H1 (cell line): ENCODE measurements around the gene BSG. TPM values are rescaled to one million over a fixed set of nuclear protein-coding genes. Genes with fewer than 3 reads are reported as not detected.

ENCODE experiments used
- CTCF ChIA-PET: fragments of 300-600 bp; sonication (Branson Sonifier 250); formaldehyde crosslinking; loops from one replicate; lab custom pipeline; 2021; ENCODE audit not compliant: partially characterized antibody; lab: Charles Lee
- POLR2A ChIA-PET: fragments of 300-600 bp; sonication (Branson Sonifier 250); formaldehyde crosslinking; loops from one replicate; lab custom pipeline; 2021; ENCODE audit warnings: inconsistent platforms; ENCODE audit not compliant: partially characterized antibody; lab: Charles Lee
- DNase-seq, 2 experiments: peaks; one replicate each; pipeline versions ENCODE4 v3.0.0 to v3.0.0-alpha.2; 2010 to 2022; ENCODE audit warnings: low spot score in 2 of 2, low read depth in 1 of 2, mixed read lengths in 1 of 2
- FAIRE-seq: peaks from 2 replicates; lab custom pipeline; 2011; peaks lifted over from hg19 to GRCh38; lab: Jason Lieb, UNC
- H2AFZ ChIP-seq: 2 replicates; pipeline ENCODE4 v1.8.1; 2012; ENCODE audit warnings: low read length, inconsistent platforms
- H2AK5ac ChIP-seq: 2 replicates; pipeline ENCODE4 v1.6.1; 2013; ENCODE audit warnings: low read depth, low read length
- H2BK120ac ChIP-seq: replicated peaks from 2 replicates; pipeline ENCODE3; 2013; ENCODE audit warnings: low read depth, low read length, inconsistent platforms
- H2BK12ac ChIP-seq: 2 replicates; pipeline ENCODE4 v1.6.1; 2013; ENCODE audit warnings: low read depth, low read length
- H2BK15ac ChIP-seq: 2 replicates; pipeline ENCODE4 v1.6.1; 2013; ENCODE audit warnings: low read length
- H2BK20ac ChIP-seq: 2 replicates; pipeline ENCODE4 v1.6.1; 2013; ENCODE audit warnings: low read length
- H2BK5ac ChIP-seq: 2 replicates; pipeline ENCODE4 v1.6.1; 2013; ENCODE audit warnings: low read depth, low read length
- H3K14ac ChIP-seq: 2 replicates; pipeline ENCODE4 v1.6.1; 2013; ENCODE audit warnings: inconsistent platforms; ENCODE audit not compliant: insufficient read length
- H3K18ac ChIP-seq: 2 replicates; pipeline ENCODE4 v1.6.1; 2013; ENCODE audit warnings: low read length; ENCODE audit errors: extremely low read depth
- H3K23ac ChIP-seq: 2 replicates; pipeline ENCODE4 v1.6.1; 2013; ENCODE audit warnings: inconsistent platforms; ENCODE audit not compliant: insufficient read length
- H3K23me2 ChIP-seq: 2 replicates; pipeline ENCODE4 v1.6.1; 2013; ENCODE audit warnings: low read depth, low read length
- H3K27ac ChIP-seq: 2 replicates; pipeline ENCODE4 v1.6.1; 2011; ENCODE audit warnings: low read depth, low read length, inconsistent platforms
- H3K27me3 ChIP-seq, 4 experiments: replicated peaks in 1 of 4; 1 replicate in 1 of 4; 2 replicates in 3 of 4; pipeline versions ENCODE4 v1.6.1 to v1.8.1; 2011 to 2013; ENCODE audit warnings: low read length in 3 of 4, mild to moderate bottlenecking in 3 of 4, inconsistent platforms in 2 of 4, mixed read lengths in 2 of 4, moderate library complexity in 1 of 4; ENCODE audit not compliant: control insufficient read depth in 3 of 4, insufficient read depth in 3 of 4; ENCODE audit errors: extremely low read depth in 1 of 4
- H3K36me3 ChIP-seq, 4 experiments: 2 replicates each; pipeline versions ENCODE4 v1.6.1 to v1.8.1; 2011 to 2013; ENCODE audit warnings: mild to moderate bottlenecking in 4 of 4, low read length in 3 of 4, moderate library complexity in 2 of 4, control low read depth in 1 of 4, inconsistent platforms in 1 of 4; ENCODE audit not compliant: insufficient read depth in 4 of 4, control insufficient read depth in 2 of 4
- H3K4ac ChIP-seq: replicated peaks from 2 replicates; pipeline ENCODE3; 2013; ENCODE audit warnings: low read length, low read depth, mixed read lengths, inconsistent platforms; ENCODE audit not compliant: insufficient read length
- H3K4me1 ChIP-seq, 4 experiments: replicated peaks in 1 of 4; 1 replicate in 1 of 4; 2 replicates in 3 of 4; pipeline versions ENCODE4 v1.6.1 to v1.8.1; 2011 to 2013; ENCODE audit warnings: low read length in 3 of 4, inconsistent platforms in 2 of 4, mixed read lengths in 1 of 4; ENCODE audit not compliant: insufficient read depth in 4 of 4, control insufficient read depth in 3 of 4
- H3K4me2 ChIP-seq, 2 experiments: 2 replicates each; pipeline versions ENCODE4 v1.6.1 to v1.8.1; 2011 to 2013; ENCODE audit warnings: low read depth in 2 of 2, low read length in 2 of 2, control low read depth in 1 of 2, inconsistent platforms in 1 of 2, mild to moderate bottlenecking in 1 of 2; ENCODE audit not compliant: insufficient read depth in 1 of 2
- H3K4me3 ChIP-seq, 4 experiments: fragments of 200-600, 300-600 bp in 1 of 4; sonication (generic), shearing (Covaris generic), sonication (Bioruptor Twin) in 1 of 4; 2 replicates each; pipeline versions ENCODE4 v1.5.1 to v1.8.1; 2011 to 2016; ENCODE audit warnings: low read length in 4 of 4, low read depth in 3 of 4, control low read depth in 2 of 4, inconsistent platforms in 2 of 4, mild to moderate bottlenecking in 2 of 4, mixed read lengths in 1 of 4, moderate library complexity in 1 of 4; ENCODE audit not compliant: insufficient read depth in 2 of 4; ENCODE audit errors: extremely low read depth in 1 of 4
- H3K56ac ChIP-seq: replicated peaks from 2 replicates; pipeline ENCODE3; 2013; ENCODE audit warnings: low read depth, mild to moderate bottlenecking, mixed read lengths, low read length, inconsistent platforms; ENCODE audit not compliant: insufficient read length
- H3K79me1 ChIP-seq: 2 replicates; pipeline ENCODE4 v1.6.1; 2013; ENCODE audit warnings: low read depth, low read length, control low read depth
- H3K79me2 ChIP-seq, 2 experiments: 2 replicates each; pipeline versions ENCODE4 v1.6.1 to v1.8.1; 2012 to 2013; ENCODE audit warnings: low read length in 2 of 2, mild to moderate bottlenecking in 2 of 2, inconsistent platforms in 1 of 2; ENCODE audit not compliant: insufficient read depth in 2 of 2, control insufficient read depth in 1 of 2
- H3K9ac ChIP-seq, 4 experiments: replicated peaks in 1 of 4; 1 replicate in 1 of 4; 2 replicates in 3 of 4; pipeline versions ENCODE4 v1.6.1 to v1.8.1; 2011 to 2013; ENCODE audit warnings: low read depth in 3 of 4, low read length in 3 of 4, control low read depth in 2 of 4, mild to moderate bottlenecking in 2 of 4, moderate library complexity in 2 of 4, inconsistent platforms in 1 of 4; ENCODE audit errors: extremely low read depth in 1 of 4
- H3K9me3 ChIP-seq, 2 experiments: 2 replicates each; pipeline versions ENCODE4 v1.6.1 to v1.8.1; 2012 to 2013; ENCODE audit warnings: mild to moderate bottlenecking in 2 of 2, moderate library complexity in 2 of 2, control low read depth in 1 of 2, inconsistent platforms in 1 of 2, low read depth in 1 of 2, low read length in 1 of 2, mixed read lengths in 1 of 2; ENCODE audit not compliant: insufficient read depth in 2 of 2
- H4K20me1 ChIP-seq, 2 experiments: replicated peaks in 1 of 2; 2 replicates each; pipeline versions ENCODE3 to v1.8.1; 2011 to 2013; ENCODE audit warnings: inconsistent platforms in 2 of 2, low read length in 2 of 2, mild to moderate bottlenecking in 1 of 2; ENCODE audit not compliant: insufficient read depth in 2 of 2, control insufficient read depth in 1 of 2
- H4K5ac ChIP-seq: 2 replicates; pipeline ENCODE4 v1.6.1; 2013; ENCODE audit warnings: low read length, low read depth, mixed read lengths, inconsistent platforms; ENCODE audit not compliant: insufficient read length
- H4K8ac ChIP-seq: 2 replicates; pipeline ENCODE4 v1.8.0; 2013; ENCODE audit warnings: mild to moderate bottlenecking, moderate library complexity, low read length, inconsistent platforms; ENCODE audit not compliant: insufficient read depth; ENCODE audit errors: extremely low read depth
- H4K91ac ChIP-seq: replicated peaks from 2 replicates; pipeline ENCODE3; 2013; ENCODE audit warnings: low read length, mixed read lengths, inconsistent platforms; ENCODE audit not compliant: insufficient read length
- CBX8 ChIP-seq: fragments of 300-800, 300-1000 bp; sonication (generic); IDR thresholded peaks from 2 replicates; pipeline ENCODE4 v1.7.1; 2016; ENCODE audit warnings: low read depth, low read length, borderline replicate concordance
- CHD1 ChIP-seq: IDR thresholded peaks from 2 replicates; pipeline ENCODE4 v1.6.1; 2012; ENCODE audit warnings: low read depth, low read length, improper control_type of control experiment
- EP300 ChIP-seq, 2 experiments: IDR thresholded peaks; 1 replicate in 1 of 2; 2 replicates in 1 of 2; pipeline ENCODE4 v1.6.1; 2011 to 2012; ENCODE audit warnings: low read depth in 2 of 2, low read length in 2 of 2, mild to moderate bottlenecking in 2 of 2, borderline replicate concordance in 1 of 2, inconsistent platforms in 1 of 2, moderate library complexity in 1 of 2
- KDM4A ChIP-seq: IDR thresholded peaks from one replicate; pipeline ENCODE4 v1.7.1; 2012; ENCODE audit warnings: low read depth, mild to moderate bottlenecking, moderate library complexity, low read length, inconsistent platforms; ENCODE audit not compliant: severe bottlenecking
- MAFK ChIP-seq: IDR thresholded peaks from 2 replicates; pipeline ENCODE4 v1.6.1; 2012; ENCODE audit warnings: low read depth, mild to moderate bottlenecking, improper control_type of control experiment, low read length
- NRF1 ChIP-seq: IDR thresholded peaks from 2 replicates; pipeline ENCODE4 v1.6.1; 2011; ENCODE audit warnings: mild to moderate bottlenecking, low read depth, low read length, improper control_type of control experiment
- POLR2AphosphoS5 ChIP-seq: IDR thresholded peaks from 2 replicates; pipeline ENCODE4 v1.6.1; 2011; ENCODE audit warnings: low read depth, low read length
- RAD21 ChIP-seq, 2 experiments: IDR thresholded peaks in 1 of 2; conservative IDR thresholded peaks in 1 of 2; 2 replicates each; pipeline ENCODE4 v1.6.1; 2011; ENCODE audit warnings: low read depth in 2 of 2, low read length in 2 of 2, improper control_type of control experiment in 1 of 2, inconsistent platforms in 1 of 2, mild to moderate bottlenecking in 1 of 2, moderate library complexity in 1 of 2
- RXRA ChIP-seq: IDR thresholded peaks from 2 replicates; pipeline ENCODE4 v1.6.1; 2011; ENCODE audit warnings: low read depth, mild to moderate bottlenecking, low read length, moderate library complexity; ENCODE audit not compliant: insufficient read depth
- SIX5 ChIP-seq: IDR thresholded peaks from 2 replicates; pipeline ENCODE4 v1.6.1; 2011; ENCODE audit warnings: mild to moderate bottlenecking, low read depth, low read length
- TCF12 ChIP-seq: IDR thresholded peaks from 2 replicates; pipeline ENCODE4 v1.6.1; 2011; ENCODE audit warnings: low read depth, mild to moderate bottlenecking, low read length
- ZNF274 ChIP-seq: IDR thresholded peaks from 2 replicates; pipeline ENCODE4 v1.7.0; 2012; ENCODE audit warnings: low read length, borderline replicate concordance; ENCODE audit errors: extremely low read depth
- WGBS, 2 experiments: shearing (Covaris generic) in 1 of 2; methylation state at CpG; one replicate each; pipeline versions ENCODE4 v1.1.6 to v1.1.7; 2013 to 2015; ENCODE audit warnings: low lambda C conversion rate in 2 of 2, mixed read lengths in 2 of 2, inconsistent platforms in 1 of 2, low coverage in 1 of 2, missing lambda C conversion rate in 1 of 2; ENCODE audit not compliant: insufficient replicate concordance in 2 of 2, insufficient coverage in 1 of 2, insufficient read length in 1 of 2; ENCODE audit errors: extremely low coverage in 1 of 2, missing lambda C conversion rate in 1 of 2; 5-methylcytosine and 5-hydroxymethylcytosine counted together
- polyA plus RNA-seq, 7 experiments: library from polyadenylated mRNA; depleted of rRNA in 3 of 7; stranded (reverse) in 5 of 7; unstranded in 2 of 7; fragments of >200 nt in 5 of 7; fragments of 200-250 nt in 2 of 7; gene quantifications; 1 replicate in 5 of 7; 2 replicates in 1 of 7; 4 replicates in 1 of 7; pipeline versions ENCODE4 v1.2.1 to v1.2.3, GENCODE V29; 2011 to 2013; ENCODE audit warnings: missing spikeins in 2 of 7, mixed read lengths in 2 of 7
- total RNA-seq: library from RNA; stranded (reverse); fragmentation: NEBNext Ultra II Directional; extraction: Animal tissue kit (Norgen Biotek cat#: 25700); gene quantifications from 2 replicates; pipeline ENCODE4 v1.2.1, GENCODE V29; 2021

BSG gene
- total and polyA plus RNA-seq, 2 of the 8 experiments (the other 6 are each of a cell fraction or from before 2014, with no cell fraction given), result 726 to 1,055 TPM

DNA sequence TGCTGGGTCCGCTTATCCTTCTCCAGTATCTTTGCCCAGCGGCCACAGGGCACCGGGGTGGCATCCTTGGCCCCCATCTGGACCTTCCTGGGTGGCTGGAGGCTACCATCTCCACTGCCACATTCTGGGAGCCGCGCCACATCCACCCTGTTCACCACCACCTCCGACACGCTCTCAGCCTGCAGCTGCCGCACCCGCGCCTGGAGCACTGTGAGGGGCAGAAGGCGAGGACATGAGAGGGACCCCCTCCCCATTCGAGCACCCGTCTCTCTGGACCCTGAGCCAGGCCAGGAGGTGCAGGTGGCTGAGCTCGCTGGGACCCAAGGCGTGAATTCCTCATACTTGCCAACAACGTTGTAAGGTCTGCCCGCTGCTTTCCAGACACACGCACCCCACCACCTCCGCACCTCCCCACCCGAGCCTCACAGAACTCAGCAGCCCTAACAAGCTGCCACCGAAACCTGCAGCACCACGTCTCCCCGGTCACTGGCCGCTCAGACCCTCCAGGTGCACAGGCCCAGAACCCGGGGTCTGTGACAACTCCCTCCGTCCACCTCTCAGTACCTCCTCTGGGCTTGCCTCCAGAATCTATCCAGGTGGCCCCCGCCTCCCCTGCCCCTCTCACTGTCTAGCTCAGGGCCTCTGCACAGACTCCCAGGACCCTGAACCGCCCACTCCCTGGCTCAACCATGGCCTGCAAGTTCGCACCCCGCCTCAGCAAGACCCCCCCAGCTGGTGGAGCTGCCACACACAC, 57.7 kb downstream of the BSG start:
- no peak overlapping the region; the same call in 1 of the 2 replicates for H2AK5ac ChIP-seq
- WGBS, 2 experiments, result 96% methylated on average over 30 of the region's 30 CpGs; no CpG with 5 or more reads in 1 of the 2 experiments
- H3K18ac ChIP-seq, result no peak overlapping the region
- TF ChIP-seq CHD1, result no peak
- no peak for TF ChIP-seq NRF1
- TF ChIP-seq SIX5, result no peak
- no peak for TF ChIP-seq RXRA
- TF ChIP-seq ZNF274, result no peak
- no peak for TF ChIP-seq RAD21 (IDR thresholded peaks at IDR 0.05 in 1 of 2, conservative IDR thresholded peaks at IDR 0.05 in 1 of 2; ENCODE audit: low read depth in 2 of 2, low read length in 2 of 2)
- TF ChIP-seq MAFK, result no peak
- no peak for TF ChIP-seq KDM4A
- no peak for TF ChIP-seq EP300 (IDR thresholded peaks at IDR 0.05; ENCODE audit: borderline replicate concordance in 1 of 2, low read depth in 2 of 2, low read length in 2 of 2)
- no peak for TF ChIP-seq CBX8
- no peak for TF ChIP-seq TCF12
- no peak for TF ChIP-seq POLR2AphosphoS5

More for the DNA sequence above, 57.7 kb downstream of the BSG start:
- no peak overlapping the region for H3K27ac ChIP-seq
- no peak overlapping the region for H3K4ac ChIP-seq
- peaks cover 0 to 8% (median 3%) of the 10 kb centered on the region in 4 experiments; a peak in 4 of 7 replicates for H3K4me1 ChIP-seq
- H3K4me3 ChIP-seq, result no peak overlapping the region
- peaks cover 0 to 18% of the 10 kb centered on the region in 2 experiments; a peak in 1 of 4 replicates for H3K79me2 ChIP-seq
- H2BK12ac ChIP-seq, result no peak overlapping the region
- no peak for DNase-seq
- H3K79me1 ChIP-seq, result peaks cover 9% of the 10 kb centered on the region
- H4K91ac ChIP-seq, result no peak overlapping the region
- no peaks in the 10 kb centered on the region for H3K27me3 ChIP-seq
- no peak for FAIRE-seq
- no peak overlapping the region for H3K23ac ChIP-seq
- no peak overlapping the region for H3K56ac ChIP-seq
- peaks cover 0 to 8% (median 3%) of the 10 kb centered on the region in 4 experiments; a peak in 6 of 8 replicates for H3K36me3 ChIP-seq
- ChIA-PET CTCF (interaction anchor here (1.1 to 1.5 kb wide), 2 partner anchors 50 to 226 kb away, joined by 3 to 4 read pairs; no protein-coding TSS in a partner anchor), POLR2A (interaction anchor here (0.6 to 1.2 kb wide), 4 partner anchors 12 to 168 kb away, joined by 3 read pairs; no protein-coding TSS in a partner anchor)
- 0 out of 2 replicates have a peak overlapping the region, but pooled peaks have one; percentile 68 for H4K8ac ChIP-seq
- H3K14ac ChIP-seq, result no peak overlapping the region
- no peak overlapping the region for H2AFZ ChIP-seq
- H3K23me2 ChIP-seq, result peaks cover 8% of the 10 kb centered on the region
- no peaks in the 10 kb centered on the region for H3K9me3 ChIP-seq
- H2BK20ac ChIP-seq, result no peak overlapping the region
- H3K4me2 ChIP-seq, result no peak overlapping the region
- no peak overlapping the region for H2BK5ac ChIP-seq
- no peak overlapping the region for H3K9ac ChIP-seq
- H4K5ac ChIP-seq, result no peak overlapping the region
- peaks cover 4 to 7% of the 10 kb centered on the region in 2 experiments for H4K20me1 ChIP-seq
- no peak overlapping the region for H2BK120ac ChIP-seq
- no peak overlapping the region for H2BK15ac ChIP-seq
